ENCODE data around the gene STAG1. TPM values are rescaled to one million over a fixed set of nuclear protein-coding genes. Genes with fewer than 3 reads are reported as not detected.

STAG1 gene
- polyA plus RNA-seq, 1 of the 3 experiments (the other 2 are of a cell fraction) = 5.5 TPM

DNA sequence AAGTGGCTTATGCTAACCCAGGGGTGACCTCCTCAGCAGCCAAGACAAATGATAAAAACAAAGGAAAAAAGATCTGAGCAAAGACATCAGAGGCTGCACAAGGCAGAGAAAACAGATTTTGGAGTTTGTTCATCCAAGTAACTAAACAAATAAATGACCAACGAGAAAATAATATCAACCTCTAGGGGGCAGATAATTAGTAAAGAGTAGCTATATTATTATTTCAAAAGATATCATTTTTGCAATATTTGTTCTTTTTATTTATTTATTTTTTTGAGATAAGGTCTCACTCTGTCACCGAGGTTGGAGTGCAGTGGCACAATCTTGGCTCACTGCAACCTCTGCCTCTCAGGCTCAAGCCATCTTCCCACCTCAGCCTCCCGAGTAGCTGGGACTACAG, 400.3 kb downstream of the STAG1 start:
- Histone ChIP-seq H3K4me1 (ENCODE audit: control insufficient read depth in 1 of 2, insufficient read depth in 2 of 2, low read depth in 1 of 2, low read length in 1 of 2) (peaks cover 0 to 8% of the 10 kb centered on the region in 2 experiments; a peak in 3 of 4 replicates), H2AFZ (ENCODE audit: low read depth) (no peak overlapping the region), H4K20me1 (ENCODE audit: insufficient read depth) (no peaks in the 10 kb centered on the region), H3K4me3 (ENCODE audit: low read depth in 2 of 2, low read length in 1 of 2) (no peak overlapping the region), H3K4me2 (no peak overlapping the region), H3K27me3 (ENCODE audit: insufficient read depth) (no peaks in the 10 kb centered on the region), H3F3A (replicated peaks; ENCODE audit: insufficient read depth) (peaks cover 11% of the 10 kb centered on the region), H3K9me3 (no peaks in the 10 kb centered on the region), H3K9me2 (no peaks in the 10 kb centered on the region), H3K27ac (ENCODE audit: low read depth in 2 of 2, low read length in 1 of 2) (peak overlapping the region in 1 of 2 experiments; percentile 98; a peak in 2 of 4 replicates), H3K36me3 (replicated peaks in 1 of 2; ENCODE audit: control insufficient read depth in 1 of 2, insufficient read depth in 2 of 2, low read length in 1 of 2) (peaks cover 13 to 35% of the 10 kb centered on the region in 2 experiments), H3K9ac (no peak overlapping the region), H3K79me2 (ENCODE audit: insufficient read depth) (no peaks in the 10 kb centered on the region)
- CTCF ChIA-PET = interaction anchor here (1.0 to 2.1 kb wide), 6 partner anchors 9 to 401 kb away, joined by 3 to 9 read pairs (median 6); partner anchors contain the start of gene STAG1
- DNase-seq = no peak
- POLR2A ChIA-PET = interaction anchor here (1.2 kb wide), 1 partner anchor 101 kb away, joined by 3 read pairs; no protein-coding TSS in a partner anchor
- TF ChIP-seq, protein P1, sequence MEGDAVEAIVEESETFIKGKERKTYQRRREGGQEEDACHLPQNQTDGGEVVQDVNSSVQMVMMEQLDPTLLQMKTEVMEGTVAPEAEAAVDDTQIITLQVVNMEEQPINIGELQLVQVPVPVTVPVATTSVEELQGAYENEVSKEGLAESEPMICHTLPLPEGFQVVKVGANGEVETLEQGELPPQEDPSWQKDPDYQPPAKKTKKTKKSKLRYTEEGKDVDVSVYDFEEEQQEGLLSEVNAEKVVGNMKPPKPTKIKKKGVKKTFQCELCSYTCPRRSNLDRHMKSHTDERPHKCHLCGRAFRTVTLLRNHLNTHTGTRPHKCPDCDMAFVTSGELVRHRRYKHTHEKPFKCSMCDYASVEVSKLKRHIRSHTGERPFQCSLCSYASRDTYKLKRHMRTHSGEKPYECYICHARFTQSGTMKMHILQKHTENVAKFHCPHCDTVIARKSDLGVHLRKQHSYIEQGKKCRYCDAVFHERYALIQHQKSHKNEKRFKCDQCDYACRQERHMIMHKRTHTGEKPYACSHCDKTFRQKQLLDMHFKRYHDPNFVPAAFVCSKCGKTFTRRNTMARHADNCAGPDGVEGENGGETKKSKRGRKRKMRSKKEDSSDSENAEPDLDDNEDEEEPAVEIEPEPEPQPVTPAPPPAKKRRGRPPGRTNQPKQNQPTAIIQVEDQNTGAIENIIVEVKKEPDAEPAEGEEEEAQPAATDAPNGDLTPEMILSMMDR (IDR thresholded peaks at IDR 0.05) = peak; percentile 47
- TF ChIP-seq GABPA (IDR thresholded peaks at IDR 0.05; ENCODE audit: low read depth) = no peak
- 89% methylated on average over 3 of the region's 3 CpGs for WGBS (ENCODE audit: low lambda C conversion rate)

DNA sequence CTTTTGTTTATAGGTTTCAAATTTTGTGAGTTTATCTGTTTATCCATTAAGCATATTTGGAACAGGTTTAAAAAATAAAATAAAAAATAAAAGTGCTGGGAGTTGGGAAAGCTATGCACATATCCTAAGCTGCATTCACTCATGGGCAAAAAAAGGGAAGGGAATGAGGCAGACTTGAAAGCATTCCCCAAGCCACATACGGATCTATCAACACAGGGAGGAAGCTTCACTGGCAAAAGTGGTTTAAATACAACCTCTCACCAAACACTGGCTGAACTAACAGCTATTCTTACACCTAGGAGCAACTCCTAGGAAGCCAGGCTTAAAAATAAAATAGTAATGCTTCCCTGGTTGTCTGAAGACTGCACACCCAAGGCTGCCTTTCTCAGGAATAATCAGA, 400.8 kb downstream of the STAG1 start:
- Histone ChIP-seq H3K4me2 (no peak overlapping the region), H3K36me3 (replicated peaks in 1 of 2; ENCODE audit: control insufficient read depth in 1 of 2, insufficient read depth in 2 of 2, low read length in 1 of 2) (peaks cover 13 to 36% of the 10 kb centered on the region in 2 experiments), H3K79me2 (ENCODE audit: insufficient read depth) (no peaks in the 10 kb centered on the region), H3F3A (replicated peaks; ENCODE audit: insufficient read depth) (peaks cover 11% of the 10 kb centered on the region), H3K9me2 (no peaks in the 10 kb centered on the region), H3K4me1 (ENCODE audit: control insufficient read depth in 1 of 2, insufficient read depth in 2 of 2, low read depth in 1 of 2, low read length in 1 of 2) (peaks cover 0 to 8% of the 10 kb centered on the region in 2 experiments; a peak in 3 of 4 replicates), H3K4me3 (ENCODE audit: low read depth in 2 of 2, low read length in 1 of 2) (no peak overlapping the region), H3K27me3 (ENCODE audit: insufficient read depth) (no peaks in the 10 kb centered on the region), H3K9ac (no peak overlapping the region), H2AFZ (ENCODE audit: low read depth) (no peak overlapping the region), H3K27ac (ENCODE audit: low read depth in 2 of 2, low read length in 1 of 2) (peak overlapping the region; percentile 54 to 98; a peak in 3 of 4 replicates), H3K9me3 (no peaks in the 10 kb centered on the region), H4K20me1 (ENCODE audit: insufficient read depth) (no peaks in the 10 kb centered on the region)
- TF ChIP-seq, protein P2, sequence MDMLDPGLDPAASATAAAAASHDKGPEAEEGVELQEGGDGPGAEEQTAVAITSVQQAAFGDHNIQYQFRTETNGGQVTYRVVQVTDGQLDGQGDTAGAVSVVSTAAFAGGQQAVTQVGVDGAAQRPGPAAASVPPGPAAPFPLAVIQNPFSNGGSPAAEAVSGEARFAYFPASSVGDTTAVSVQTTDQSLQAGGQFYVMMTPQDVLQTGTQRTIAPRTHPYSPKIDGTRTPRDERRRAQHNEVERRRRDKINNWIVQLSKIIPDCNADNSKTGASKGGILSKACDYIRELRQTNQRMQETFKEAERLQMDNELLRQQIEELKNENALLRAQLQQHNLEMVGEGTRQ (IDR thresholded peaks at IDR 0.05; ENCODE audit: borderline replicate concordance, low read depth, low read length) = no peak
- TF ChIP-seq POLR2AphosphoS5 (IDR thresholded peaks at IDR 0.05; ENCODE audit: low read depth, low read length) (no peak), EP300 (IDR thresholded peaks at IDR 0.05; ENCODE audit: borderline replicate concordance in 1 of 2, low read depth in 1 of 2, low read length in 1 of 2) (no peak), SMC3 (IDR thresholded peaks at IDR 0.05; ENCODE audit: low read depth, low read length) (no peak), NRF1 (IDR thresholded peaks at IDR 0.05; ENCODE audit: low read depth, low read length) (no peak), GABPA (IDR thresholded peaks at IDR 0.05; ENCODE audit: low read depth) (no peak), RXRA (IDR thresholded peaks at IDR 0.05; ENCODE audit: borderline replicate concordance, low read depth) (no peak)
- 67% methylated on average over 1 of the region's 1 CpG for WGBS (ENCODE audit: low lambda C conversion rate)
- ChIA-PET CTCF (interaction anchor here (0.7 to 2.1 kb wide), 7 partner anchors 9 to 401 kb away, joined by 3 to 9 read pairs (median 6); partner anchors contain the start of gene STAG1), POLR2A (interaction anchor here (0.6 to 1.2 kb wide), 2 partner anchors 12 to 100 kb away, joined by 3 read pairs; no protein-coding TSS in a partner anchor)
- DNase-seq = no peak
